HL-60 (cell line): ENCODE data around the gene RGSL1.

Source experiments
- DNase-seq, 2 experiments: peaks; one replicate each; pipeline ENCODE4 v3.0.0-alpha.2; 2010 to 2020; ENCODE audit warnings: low read depth in 1 of 2, low spot score in 1 of 2
- H3K27ac ChIP-seq: fragments of 250-450 bp; sonication (Bioruptor Pico); replicated peaks from 2 replicates; pipeline ENCODE4 v1.5.1; 2020; ENCODE audit warnings: mild to moderate bottlenecking, moderate library complexity
- H3K27me3 ChIP-seq: fragments of 250-450 bp; sonication (Bioruptor Pico); 2 replicates; pipeline ENCODE4 v1.5.1; 2021; ENCODE audit warnings: mild to moderate bottlenecking, moderate library complexity; ENCODE audit not compliant: insufficient read depth, poor library complexity, severe bottlenecking
- H3K4me3 ChIP-seq: replicated peaks from 2 replicates; pipeline ENCODE4 v1.5.1; 2011; ENCODE audit warnings: mild to moderate bottlenecking, control low read depth, low read length; ENCODE audit not compliant: insufficient read depth
- GABPA ChIP-seq: IDR thresholded peaks from 2 replicates; pipeline ENCODE4 v1.6.1; 2012; ENCODE audit warnings: low read depth
- POLR2AphosphoS5 ChIP-seq: IDR thresholded peaks from 2 replicates; pipeline ENCODE4 v1.6.1; 2012; ENCODE audit warnings: low read depth
- SPI1 ChIP-seq: IDR thresholded peaks from 2 replicates; pipeline ENCODE4 v1.6.1; 2012; ENCODE audit warnings: low read depth, mild to moderate bottlenecking, borderline replicate concordance
- TF ChIP-seq, protein P1 (sequence below): IDR thresholded peaks from 2 replicates; pipeline ENCODE4 v1.6.1; 2012; ENCODE audit warnings: low read depth; ENCODE audit not compliant: insufficient replicate concordance
- TF ChIP-seq, protein P2 (sequence below): IDR thresholded peaks from one replicate; pipeline ENCODE4 v1.5.1; 2011; ENCODE audit warnings: low read length, control low read depth, inconsistent platforms; ENCODE audit not compliant: insufficient read depth

Gene RGSL1

DNA sequence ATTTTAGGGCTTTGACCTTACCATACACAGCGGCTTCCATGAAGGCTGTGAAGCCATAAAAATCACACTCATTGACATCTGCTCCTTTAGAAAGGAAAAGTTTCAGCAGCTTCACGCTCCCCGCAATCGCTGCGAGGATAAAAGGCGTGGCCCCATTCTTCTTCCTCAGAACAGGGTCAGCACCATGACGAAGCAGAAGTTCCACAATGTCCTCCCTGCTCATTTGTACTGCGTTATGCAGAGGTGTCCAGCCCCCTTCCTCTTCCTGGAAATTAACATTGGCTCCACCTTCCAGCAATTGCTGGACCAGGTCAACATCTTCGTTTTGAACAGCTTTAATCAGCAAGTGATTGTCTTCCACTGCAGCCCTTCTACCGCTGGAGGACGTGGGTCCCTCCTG, 136.4 kb downstream of the RGSL1 start:
- Histone ChIP-seq H3K27me3 (no peaks in the 10 kb centered on the region), H3K27ac (no peak overlapping the region), H3K4me3 (no peak overlapping the region)
- DNase-seq: no peak
- TF ChIP-seq GABPA (no peak), POLR2AphosphoS5 (no peak), SPI1 (no peak)
- TF ChIP-seq, protein P1, sequence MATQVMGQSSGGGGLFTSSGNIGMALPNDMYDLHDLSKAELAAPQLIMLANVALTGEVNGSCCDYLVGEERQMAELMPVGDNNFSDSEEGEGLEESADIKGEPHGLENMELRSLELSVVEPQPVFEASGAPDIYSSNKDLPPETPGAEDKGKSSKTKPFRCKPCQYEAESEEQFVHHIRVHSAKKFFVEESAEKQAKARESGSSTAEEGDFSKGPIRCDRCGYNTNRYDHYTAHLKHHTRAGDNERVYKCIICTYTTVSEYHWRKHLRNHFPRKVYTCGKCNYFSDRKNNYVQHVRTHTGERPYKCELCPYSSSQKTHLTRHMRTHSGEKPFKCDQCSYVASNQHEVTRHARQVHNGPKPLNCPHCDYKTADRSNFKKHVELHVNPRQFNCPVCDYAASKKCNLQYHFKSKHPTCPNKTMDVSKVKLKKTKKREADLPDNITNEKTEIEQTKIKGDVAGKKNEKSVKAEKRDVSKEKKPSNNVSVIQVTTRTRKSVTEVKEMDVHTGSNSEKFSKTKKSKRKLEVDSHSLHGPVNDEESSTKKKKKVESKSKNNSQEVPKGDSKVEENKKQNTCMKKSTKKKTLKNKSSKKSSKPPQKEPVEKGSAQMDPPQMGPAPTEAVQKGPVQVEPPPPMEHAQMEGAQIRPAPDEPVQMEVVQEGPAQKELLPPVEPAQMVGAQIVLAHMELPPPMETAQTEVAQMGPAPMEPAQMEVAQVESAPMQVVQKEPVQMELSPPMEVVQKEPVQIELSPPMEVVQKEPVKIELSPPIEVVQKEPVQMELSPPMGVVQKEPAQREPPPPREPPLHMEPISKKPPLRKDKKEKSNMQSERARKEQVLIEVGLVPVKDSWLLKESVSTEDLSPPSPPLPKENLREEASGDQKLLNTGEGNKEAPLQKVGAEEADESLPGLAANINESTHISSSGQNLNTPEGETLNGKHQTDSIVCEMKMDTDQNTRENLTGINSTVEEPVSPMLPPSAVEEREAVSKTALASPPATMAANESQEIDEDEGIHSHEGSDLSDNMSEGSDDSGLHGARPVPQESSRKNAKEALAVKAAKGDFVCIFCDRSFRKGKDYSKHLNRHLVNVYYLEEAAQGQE: no peak
- TF ChIP-seq, protein P2, sequence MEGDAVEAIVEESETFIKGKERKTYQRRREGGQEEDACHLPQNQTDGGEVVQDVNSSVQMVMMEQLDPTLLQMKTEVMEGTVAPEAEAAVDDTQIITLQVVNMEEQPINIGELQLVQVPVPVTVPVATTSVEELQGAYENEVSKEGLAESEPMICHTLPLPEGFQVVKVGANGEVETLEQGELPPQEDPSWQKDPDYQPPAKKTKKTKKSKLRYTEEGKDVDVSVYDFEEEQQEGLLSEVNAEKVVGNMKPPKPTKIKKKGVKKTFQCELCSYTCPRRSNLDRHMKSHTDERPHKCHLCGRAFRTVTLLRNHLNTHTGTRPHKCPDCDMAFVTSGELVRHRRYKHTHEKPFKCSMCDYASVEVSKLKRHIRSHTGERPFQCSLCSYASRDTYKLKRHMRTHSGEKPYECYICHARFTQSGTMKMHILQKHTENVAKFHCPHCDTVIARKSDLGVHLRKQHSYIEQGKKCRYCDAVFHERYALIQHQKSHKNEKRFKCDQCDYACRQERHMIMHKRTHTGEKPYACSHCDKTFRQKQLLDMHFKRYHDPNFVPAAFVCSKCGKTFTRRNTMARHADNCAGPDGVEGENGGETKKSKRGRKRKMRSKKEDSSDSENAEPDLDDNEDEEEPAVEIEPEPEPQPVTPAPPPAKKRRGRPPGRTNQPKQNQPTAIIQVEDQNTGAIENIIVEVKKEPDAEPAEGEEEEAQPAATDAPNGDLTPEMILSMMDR: no peak

GRCh38 chr1:182587093-182587492, 137.1 kb downstream of the RGSL1 start:
- H3K4me3 ChIP-seq: no peak overlapping the region
- no peak for DNase-seq
- TF ChIP-seq, protein P2: no peak
- TF ChIP-seq GABPA: no peak
- TF ChIP-seq, protein P1: no peak
- TF ChIP-seq POLR2AphosphoS5: no peak
- no peak for TF ChIP-seq SPI1
- H3K27me3 ChIP-seq: no peaks in the 10 kb centered on the region
- no peak overlapping the region for H3K27ac ChIP-seq

- no peak for DNase-seq
- peak overlapping the region; percentile 80 for H3K4me3 ChIP-seq
- H3K27ac ChIP-seq: peak overlapping the region; percentile 93
- no peaks in the 10 kb centered on the region for H3K27me3 ChIP-seq
- TF ChIP-seq SPI1: no peak
- TF ChIP-seq, protein P1: no peak
- no peak for TF ChIP-seq POLR2AphosphoS5
- no peak for TF ChIP-seq GABPA
- TF ChIP-seq, protein P2: no peak
These were observed 137.9 kb downstream of the RGSL1 start for GRCh38 chr1:182587666-182588499.
